HG03378 (cell line): ENCODE measurements around the gene AGTPBP1.

Source experiments
- ATAC-seq: cut with Tn5 transposase; IDR thresholded peaks from one replicate; pipeline ENCODE4 v1.9.1; 2021; ENCODE audit warnings: mild to moderate bottlenecking, moderate library complexity; ENCODE audit not compliant: unreplicated experiment

Gene AGTPBP1

GRCh38 chr9:85508616-85509015, 233.1 kb downstream of the AGTPBP1 start:
- no peak for ATAC-seq

DNA sequence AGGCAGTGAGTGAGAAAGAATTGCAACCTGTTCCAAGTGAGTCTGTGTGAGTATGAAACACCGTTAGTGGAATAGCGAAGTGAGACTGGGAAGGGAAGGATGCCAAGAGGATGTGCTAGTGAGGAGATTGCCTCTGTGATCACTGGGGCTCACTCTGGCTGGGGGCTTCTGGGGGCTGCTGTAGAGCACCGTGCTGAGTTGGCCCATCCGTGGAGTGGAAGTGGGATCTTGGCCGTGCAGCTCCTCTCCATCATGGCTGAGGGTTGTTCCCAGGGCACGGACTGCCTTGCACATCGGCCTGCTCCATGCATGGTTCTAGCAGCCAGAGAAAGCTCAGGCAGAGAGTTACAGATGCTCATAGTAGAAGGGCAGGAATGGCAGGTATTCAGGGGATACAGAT, 236.1 kb downstream of the AGTPBP1 start:
- ATAC-seq = no peak

- no peak for ATAC-seq
Measured at GRCh38 chr9:85502815-85503655, 238.7 kb downstream of the AGTPBP1 start.

GRCh38 chr9:85501882-85502281, 239.9 kb downstream of the AGTPBP1 start:
- no peak for ATAC-seq

DNA sequence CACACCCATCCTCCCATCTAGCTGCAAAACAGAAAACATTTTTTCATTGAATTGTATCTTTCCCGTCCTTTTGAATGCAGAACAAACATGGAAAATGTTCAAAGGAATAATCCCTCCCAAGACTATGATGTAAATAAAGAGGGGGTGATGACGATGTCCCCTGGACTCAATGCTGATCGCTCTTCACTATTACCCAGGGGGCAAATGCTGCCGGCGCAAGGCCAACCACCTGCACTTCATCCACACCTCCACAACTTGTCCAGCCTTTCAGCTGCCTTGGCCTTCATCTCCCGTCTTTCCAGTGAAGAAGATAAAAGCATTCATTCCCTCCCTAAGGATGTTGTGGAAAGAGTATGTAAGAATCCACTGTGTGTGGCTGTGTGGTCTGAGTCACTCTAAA, 240.3 kb downstream of the AGTPBP1 start:
- ATAC-seq = no peak
